H9 (cell line): ENCODE measurements around the gene RNF141. TPM values are rescaled to one million over a fixed set of nuclear protein-coding genes. Genes with fewer than 3 reads are reported as not detected.

Experiments
- DNase-seq: peaks from one replicate; pipeline ENCODE4 v3.0.0-alpha.2; 2017
- H2AFZ ChIP-seq: one replicate; pipeline ENCODE4 v1.6.1; 2013; ENCODE audit warnings: mild to moderate bottlenecking, low read length, control low read depth, moderate library complexity
- H2AK5ac ChIP-seq: 2 replicates; pipeline ENCODE4 v1.6.1; 2013; ENCODE audit warnings: low read length, control low read depth, mixed read lengths; ENCODE audit not compliant: insufficient read length
- H2BK120ac ChIP-seq: one replicate; pipeline ENCODE4 v1.6.1; 2013; ENCODE audit warnings: low read depth, mild to moderate bottlenecking, low read length, control low read depth, inconsistent platforms; ENCODE audit not compliant: poor library complexity, severe bottlenecking
- H2BK12ac ChIP-seq: 2 replicates; pipeline ENCODE4 v1.6.1; 2013; ENCODE audit warnings: low read length, control low read depth, mixed read lengths, low read depth; ENCODE audit not compliant: insufficient read length
- H2BK15ac ChIP-seq: 2 replicates; pipeline ENCODE4 v1.6.1; 2013; ENCODE audit warnings: low read depth, low read length, control low read depth
- H2BK20ac ChIP-seq: one replicate; pipeline ENCODE4 v1.6.1; 2013; ENCODE audit warnings: low read depth, mild to moderate bottlenecking, low read length, control low read depth, inconsistent platforms; ENCODE audit not compliant: poor library complexity, severe bottlenecking
- H2BK5ac ChIP-seq: 2 replicates; pipeline ENCODE4 v1.6.1; 2013; ENCODE audit warnings: low read length, control low read depth, mixed read lengths; ENCODE audit not compliant: insufficient read length
- H3K14ac ChIP-seq: 2 replicates; pipeline ENCODE4 v1.6.1; 2013; ENCODE audit warnings: low read length, control low read depth; ENCODE audit not compliant: insufficient read depth
- H3K18ac ChIP-seq: 2 replicates; pipeline ENCODE4 v1.6.1; 2013; ENCODE audit warnings: low read depth, mild to moderate bottlenecking, mixed read lengths, low read length, control low read depth; ENCODE audit not compliant: insufficient read length
- H3K23ac ChIP-seq: 2 replicates; pipeline ENCODE4 v1.6.1; 2013; ENCODE audit warnings: low read length, control low read depth, mixed read lengths, low read depth; ENCODE audit not compliant: insufficient read length
- H3K23me2 ChIP-seq: 2 replicates; pipeline ENCODE4 v1.6.1; 2013; ENCODE audit warnings: low read depth, mild to moderate bottlenecking, mixed read lengths, low read length, control low read depth; ENCODE audit not compliant: insufficient read length, poor library complexity, severe bottlenecking
- H3K27ac ChIP-seq: 2 replicates; pipeline ENCODE4 v1.5.1; 2013; ENCODE audit warnings: low read length, control low read depth, mixed read lengths, low read depth; ENCODE audit not compliant: insufficient read length
- H3K27me3 ChIP-seq: 2 replicates; pipeline ENCODE4 v1.6.1; 2013; ENCODE audit warnings: low read length, control low read depth, inconsistent platforms; ENCODE audit not compliant: insufficient read depth
- H3K4ac ChIP-seq: 2 replicates; pipeline ENCODE4 v1.6.1; 2013; ENCODE audit warnings: low read depth, mild to moderate bottlenecking, control low read depth, inconsistent platforms, low read length, moderate library complexity
- H3K4me1 ChIP-seq: 2 replicates; pipeline ENCODE4 v1.6.1; 2013; ENCODE audit warnings: low read length, control low read depth, inconsistent platforms; ENCODE audit not compliant: insufficient read depth
- H3K4me2 ChIP-seq: 2 replicates; pipeline ENCODE4 v1.6.1; 2013; ENCODE audit warnings: low read length, control low read depth, mixed read lengths; ENCODE audit not compliant: insufficient read length, insufficient read depth
- H3K56ac ChIP-seq: 2 replicates; pipeline ENCODE4 v1.6.1; 2013; ENCODE audit warnings: low read depth, mild to moderate bottlenecking, mixed read lengths, low read length, control low read depth; ENCODE audit not compliant: insufficient read length
- H3K79me1 ChIP-seq: 2 replicates; pipeline ENCODE4 v1.6.1; 2013; ENCODE audit warnings: low read depth, mild to moderate bottlenecking, moderate library complexity, low read length, control low read depth, inconsistent platforms; ENCODE audit not compliant: insufficient read depth, poor library complexity, severe bottlenecking
- H3K79me2 ChIP-seq: 2 replicates; pipeline ENCODE4 v1.6.1; 2013; ENCODE audit warnings: low read length, control low read depth, inconsistent platforms; ENCODE audit not compliant: insufficient read depth
- H3K9ac ChIP-seq: 2 replicates; pipeline ENCODE4 v1.6.1; 2013; ENCODE audit warnings: low read length, control low read depth, mixed read lengths; ENCODE audit not compliant: insufficient read length; ENCODE audit errors: extremely low read depth
- H3K9me3 ChIP-seq: one replicate; pipeline ENCODE4 v1.6.1; 2013; ENCODE audit warnings: low read depth, low read length, inconsistent platforms; ENCODE audit not compliant: control insufficient read depth
- H3T11ph ChIP-seq: one replicate; pipeline ENCODE4 v1.6.1; 2013; ENCODE audit warnings: mild to moderate bottlenecking, low read length, control low read depth, inconsistent platforms
- H4K20me1 ChIP-seq: one replicate; pipeline ENCODE4 v1.6.1; 2013; ENCODE audit not compliant: control insufficient read depth, insufficient read length, insufficient read depth
- H4K5ac ChIP-seq: 2 replicates; pipeline ENCODE4 v1.6.1; 2013; ENCODE audit warnings: low read depth, mild to moderate bottlenecking, mixed read lengths, low read length, control low read depth; ENCODE audit not compliant: insufficient read length
- H4K8ac ChIP-seq: replicated peaks from 2 replicates; pipeline ENCODE4 v1.6.1; 2013; ENCODE audit warnings: low read length, control low read depth, mixed read lengths, low read depth; ENCODE audit not compliant: insufficient read length
- H4K91ac ChIP-seq: 2 replicates; pipeline ENCODE4 v1.6.1; 2013; ENCODE audit warnings: low read depth, mild to moderate bottlenecking, moderate library complexity, mixed read lengths, low read length, control low read depth; ENCODE audit not compliant: insufficient read length
- H3K27ac Mint-ChIP-seq, 3 experiments: 2 replicates in 2 of 3; 3 replicates in 1 of 3; pipeline ENCODE4 v1.8.0; 2020 to 2021; ENCODE audit warnings: mixed read lengths in 3 of 3, mild to moderate bottlenecking in 1 of 3, moderate library complexity in 1 of 3
- H3K27me3 Mint-ChIP-seq: 2 replicates; pipeline ENCODE4 v1.8.0; 2021; ENCODE audit warnings: low read depth, mild to moderate bottlenecking, moderate library complexity, mixed read lengths
- H3K36me3 Mint-ChIP-seq, 3 experiments: 2 replicates in 2 of 3; 3 replicates in 1 of 3; pipeline ENCODE4 v1.8.0; 2020 to 2021; ENCODE audit warnings: low read depth in 3 of 3, mixed read lengths in 3 of 3; ENCODE audit not compliant: insufficient read depth in 1 of 3
- H3K4me1 Mint-ChIP-seq, 2 experiments: 2 replicates each; pipeline ENCODE4 v1.8.0; 2020; ENCODE audit warnings: mixed read lengths in 2 of 2
- H3K4me3 Mint-ChIP-seq, 2 experiments: 2 replicates in 1 of 2; 3 replicates in 1 of 2; pipeline ENCODE4 v1.8.0; 2020 to 2021; ENCODE audit warnings: mild to moderate bottlenecking in 2 of 2, mixed read lengths in 2 of 2, moderate library complexity in 1 of 2
- H3K9me3 Mint-ChIP-seq, 2 experiments: 2 replicates in 1 of 2; 3 replicates in 1 of 2; pipeline ENCODE4 v1.8.0; 2020; ENCODE audit warnings: mild to moderate bottlenecking in 2 of 2, mixed read lengths in 2 of 2, moderate library complexity in 1 of 2
- WGBS: extraction: QIAGEN DNeasy Blood & Tissue Kit; methylation state at CpG from one replicate; pipeline ENCODE4 v1.1.7; 2013; ENCODE audit warnings: missing lambda C conversion rate, low lambda C conversion rate, mixed read lengths; ENCODE audit not compliant: insufficient read length; ENCODE audit errors: extremely low coverage; 5-methylcytosine and 5-hydroxymethylcytosine counted together
- total RNA-seq: library from RNA; stranded (reverse); gene quantifications from 2 replicates; pipeline ENCODE4 v1.2.1, GENCODE V29; 2021
- TF ChIP-seq, protein P1 (sequence below): fragments of 200-600 bp; sonication (generic); conservative IDR thresholded peaks from 3 replicates; pipeline ENCODE4 v1.8.0; 2021; ENCODE audit warnings: antibody characterized with exemption, mild to moderate bottlenecking

Gene RNF141
- total RNA-seq, 1 experiment from 2014 or later, result 24.7 TPM

DNA sequence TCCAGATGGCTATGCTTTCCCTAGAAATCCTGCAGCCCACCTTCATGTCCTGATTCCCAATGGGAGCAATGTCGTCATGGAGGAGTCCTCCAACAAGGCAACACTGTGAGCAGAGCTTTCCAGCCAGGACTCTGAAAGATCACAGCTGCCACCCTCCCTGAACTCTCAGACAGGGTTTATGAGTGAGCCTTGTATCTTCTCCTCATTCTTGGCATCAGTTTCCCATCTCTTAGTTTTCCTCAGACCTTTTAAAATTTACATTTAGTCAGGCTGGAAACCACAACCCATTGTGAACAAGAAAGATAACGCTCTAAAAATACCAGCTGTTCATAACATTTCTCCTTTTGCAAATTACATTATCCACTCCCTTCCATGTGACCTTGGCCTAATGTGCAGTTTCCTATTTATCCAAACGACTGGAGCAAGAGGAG is 43.1 kb upstream of the RNF141 start:
- Histone ChIP-seq H2BK120ac (no peak overlapping the region), H3K4me1 (no peaks in the 10 kb centered on the region), H3T11ph (no peak overlapping the region), H3K27me3 (no peaks in the 10 kb centered on the region), H3K23ac (no peak overlapping the region), H3K9ac (no peak overlapping the region), H3K4ac (no peak overlapping the region), H3K79me1 (no peaks in the 10 kb centered on the region), H4K91ac (no peak overlapping the region), H4K5ac (no peak overlapping the region), H3K56ac (no peak overlapping the region), H2BK15ac (no peak overlapping the region), H2AFZ (no peak overlapping the region), H3K23me2 (no peaks in the 10 kb centered on the region), H2BK20ac (no peak overlapping the region), H3K4me2 (no peak overlapping the region), H3K14ac (no peak overlapping the region), H4K20me1 (no peaks in the 10 kb centered on the region), H2AK5ac (no peak overlapping the region), H2BK5ac (no peak overlapping the region), H4K8ac (no peak overlapping the region), H2BK12ac (no peak overlapping the region), H3K18ac (no peak overlapping the region), H3K9me3 (no peaks in the 10 kb centered on the region), H3K27ac (no peak overlapping the region), H3K79me2 (no peaks in the 10 kb centered on the region)
- no peak overlapping the region for H3K4me3 Mint-ChIP-seq
- no peaks in the 10 kb centered on the region for H3K27me3 Mint-ChIP-seq
- no peaks in the 10 kb centered on the region for H3K9me3 Mint-ChIP-seq
- TF ChIP-seq, protein P1, sequence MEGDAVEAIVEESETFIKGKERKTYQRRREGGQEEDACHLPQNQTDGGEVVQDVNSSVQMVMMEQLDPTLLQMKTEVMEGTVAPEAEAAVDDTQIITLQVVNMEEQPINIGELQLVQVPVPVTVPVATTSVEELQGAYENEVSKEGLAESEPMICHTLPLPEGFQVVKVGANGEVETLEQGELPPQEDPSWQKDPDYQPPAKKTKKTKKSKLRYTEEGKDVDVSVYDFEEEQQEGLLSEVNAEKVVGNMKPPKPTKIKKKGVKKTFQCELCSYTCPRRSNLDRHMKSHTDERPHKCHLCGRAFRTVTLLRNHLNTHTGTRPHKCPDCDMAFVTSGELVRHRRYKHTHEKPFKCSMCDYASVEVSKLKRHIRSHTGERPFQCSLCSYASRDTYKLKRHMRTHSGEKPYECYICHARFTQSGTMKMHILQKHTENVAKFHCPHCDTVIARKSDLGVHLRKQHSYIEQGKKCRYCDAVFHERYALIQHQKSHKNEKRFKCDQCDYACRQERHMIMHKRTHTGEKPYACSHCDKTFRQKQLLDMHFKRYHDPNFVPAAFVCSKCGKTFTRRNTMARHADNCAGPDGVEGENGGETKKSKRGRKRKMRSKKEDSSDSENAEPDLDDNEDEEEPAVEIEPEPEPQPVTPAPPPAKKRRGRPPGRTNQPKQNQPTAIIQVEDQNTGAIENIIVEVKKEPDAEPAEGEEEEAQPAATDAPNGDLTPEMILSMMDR, result no peak
- WGBS, result no CpG with 5 or more reads among the region's 3 CpGs
- H3K4me1 Mint-ChIP-seq, result peaks cover under 1 to 5% of the 10 kb centered on the region in 2 experiments; a peak in 3 of 4 replicates
- H3K27ac Mint-ChIP-seq, result no peak overlapping the region
- no peak for DNase-seq
- H3K36me3 Mint-ChIP-seq, result peaks cover 0 to 4% (median 2%) of the 10 kb centered on the region in 3 experiments; a peak in 1 of 7 replicates
